A673 (cell line): Measurements from ENCODE around the gene CDK2. TPM values are rescaled to one million over a fixed set of nuclear protein-coding genes. Genes with fewer than 3 reads are reported as not detected.

Experiments used
- BruUV-seq: library from RNA; stranded (reverse); fragments of 400-500 nt; replicated peaks from 2 replicates; lab custom pipeline; 2021; lab: Mats Ljungman, UMichigan
- CTCF ChIA-PET: fragments of 300-600 bp; sonication (Branson Sonifier 250); formaldehyde crosslinking; loops from one replicate; lab custom pipeline; 2022; ENCODE audit warnings: antibody characterized with exemption; lab: Charles Lee
- POLR2A ChIA-PET: fragments of 300-600 bp; sonication (Branson Sonifier 250); formaldehyde crosslinking; loops from one replicate; lab custom pipeline; 2022; ENCODE audit warnings: antibody characterized with exemption; ENCODE audit not compliant: low non-redundant PET; lab: Charles Lee
- DNase-seq: peaks from one replicate; pipeline ENCODE4 v3.0.0-alpha.2; 2015; ENCODE audit warnings: low spot score
- H3K27ac ChIP-seq: fragments of 200-600 bp; sonication (generic); 2 replicates; pipeline ENCODE4 v1.5.1; 2016; ENCODE audit warnings: mixed run types, low read depth, mild to moderate bottlenecking, mixed read lengths, antibody characterized with exemption, low read length; ENCODE audit not compliant: poor library complexity, severe bottlenecking
- H3K27me3 ChIP-seq: fragments of 200-600 bp; sonication (generic); replicated peaks from 2 replicates; pipeline ENCODE4 v1.6.1; 2017; ENCODE audit warnings: mixed run types, low read depth, mild to moderate bottlenecking, mixed read lengths, antibody characterized with exemption, low read length; ENCODE audit not compliant: insufficient read depth, poor library complexity
- H3K36me3 ChIP-seq: fragments of 200-600 bp; sonication (generic); 2 replicates; pipeline ENCODE4 v1.6.1; 2016; ENCODE audit warnings: mixed run types, mild to moderate bottlenecking, mixed read lengths, antibody characterized with exemption, low read length; ENCODE audit not compliant: insufficient read depth, poor library complexity, severe bottlenecking
- H3K4me1 ChIP-seq: fragments of 200-600 bp; sonication (generic); 2 replicates; pipeline ENCODE4 v1.6.1; 2017; ENCODE audit warnings: mixed run types, mild to moderate bottlenecking, mixed read lengths, antibody characterized with exemption, low read length; ENCODE audit not compliant: insufficient read depth, poor library complexity, severe bottlenecking
- H3K4me3 ChIP-seq: fragments of 200-600 bp; sonication (generic); 2 replicates; pipeline ENCODE4 v1.5.1; 2016; ENCODE audit warnings: low read depth, mixed run types, mild to moderate bottlenecking, mixed read lengths, low read length; ENCODE audit not compliant: poor library complexity, severe bottlenecking
- H3K9me3 ChIP-seq: fragments of 200-600 bp; sonication (generic); 2 replicates; pipeline ENCODE4 v1.6.1; 2016; ENCODE audit warnings: mixed run types, low read depth, mild to moderate bottlenecking, mixed read lengths, antibody characterized with exemption, low read length; ENCODE audit not compliant: poor library complexity, severe bottlenecking
- CTCF ChIP-seq: fragments of 300-800, 200-600 bp; sonication (generic); conservative IDR thresholded peaks from 2 replicates; pipeline ENCODE4 v1.5.1; 2017; ENCODE audit warnings: low read depth, mild to moderate bottlenecking, antibody characterized with exemption, low read length, moderate library complexity, mixed read lengths
- EZH2 ChIP-seq: fragments of 200-600 bp; sonication (generic); IDR thresholded peaks from 2 replicates; pipeline ENCODE4 v1.6.1; 2017; ENCODE audit warnings: borderline replicate concordance, low read depth, mild to moderate bottlenecking, mixed read lengths, antibody characterized with exemption, low read length; ENCODE audit not compliant: poor library complexity, severe bottlenecking
- intact Hi-C: fragments of 100-400 bp; cut with micrococcal nuclease; formaldehyde crosslinking; loops from one replicate; pipeline ENCODE4 v1.10.0; 2022; ENCODE audit not compliant: unreplicated experiment
- total RNA-seq: library from RNA; stranded (reverse); gene quantifications from 2 replicates; pipeline ENCODE4 v1.2.3, GENCODE V29; 2021

CDK2 gene
- total RNA-seq, 1 experiment from 2014 or later: 103 TPM

GRCh38 chr12:55925371-55925770, 41.3 kb upstream of the CDK2 start:
- peaks cover 5% of the 10 kb centered on the region for H3K36me3 ChIP-seq
- no TSS peak for BruUV-seq

DNA sequence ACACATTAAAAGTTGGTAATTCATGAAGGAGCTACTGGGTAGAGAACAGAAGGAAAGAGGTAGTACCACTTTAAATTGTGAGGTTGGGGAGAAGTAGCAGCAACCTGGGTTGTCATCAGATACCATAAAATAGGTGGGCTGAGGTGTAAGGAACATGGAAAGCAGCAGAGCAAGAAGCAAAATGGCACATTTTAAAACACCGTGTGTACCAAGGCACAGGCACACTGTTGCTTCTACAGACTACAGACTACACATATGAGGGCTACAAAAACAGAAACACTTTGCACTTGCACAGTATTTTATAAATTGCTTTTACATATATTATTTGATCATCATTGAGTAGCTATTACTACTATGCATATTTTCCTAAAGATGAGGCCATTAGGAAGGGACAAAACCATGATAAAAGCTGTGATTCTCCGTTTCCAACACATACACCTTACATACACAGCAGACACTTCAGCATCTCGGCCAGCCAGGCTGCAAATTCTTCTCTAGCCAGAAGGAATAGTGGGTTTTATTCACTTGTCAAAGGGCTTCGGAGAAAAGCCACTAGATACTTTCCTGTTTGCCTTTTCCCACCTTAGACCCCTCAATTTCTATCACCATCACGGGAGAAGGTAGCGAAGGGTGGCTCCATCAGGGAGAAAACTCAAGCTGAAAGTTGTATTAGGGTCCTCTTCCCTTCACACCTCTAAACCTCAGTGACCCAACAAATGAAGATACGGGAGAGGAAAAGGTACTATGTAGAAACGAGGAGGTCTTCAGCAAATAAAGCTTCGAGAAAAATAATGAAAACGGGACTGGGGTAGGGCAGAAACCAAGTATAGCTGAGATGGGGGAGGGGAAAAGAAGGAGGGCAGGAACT, 40.5 kb upstream of the CDK2 start:
- BruUV-seq: TSS peak; percentile 68
- Histone ChIP-seq H3K27ac (peak overlapping the region; percentile 95), H3K27me3 (no peaks in the 10 kb centered on the region), H3K4me3 (peak overlapping the region; percentile 91), H3K4me1 (peaks cover 26% of the 10 kb centered on the region), H3K9me3 (no peaks in the 10 kb centered on the region), H3K36me3 (peaks cover 5% of the 10 kb centered on the region)
- TF ChIP-seq CTCF: no peak
- TF ChIP-seq EZH2: no peak
- DNase-seq: no peak
- intact Hi-C loops: loop anchor here (2.0 kb wide), 3 partner anchors 95 to 187 kb away; no protein-coding TSS in a partner anchor
- POLR2A ChIA-PET: interaction anchor here (0.7 kb wide), 1 partner anchor 47 kb away, joined by 3 read pairs; the partner anchor contains the start of gene RAB5B
- CTCF ChIA-PET: interaction anchor here (0.6 to 0.7 kb wide), 5 partner anchors 11 to 96 kb away, joined by 3 to 5 read pairs (median 3); no protein-coding TSS in a partner anchor

More at GRCh38 chr12:55925371-55925770, 41.3 kb upstream of the CDK2 start:
- no peaks in the 10 kb centered on the region for H3K27me3 ChIP-seq
- H3K27ac ChIP-seq: peak overlapping the region; percentile 95
- DNase-seq: no peak
- CTCF ChIA-PET: interaction anchor here (0.6 kb wide), 1 partner anchor 60 kb away, joined by 3 read pairs; no protein-coding TSS in a partner anchor
- intact Hi-C loops: no loop called here
- H3K9me3 ChIP-seq: no peaks in the 10 kb centered on the region
- peaks cover 23% of the 10 kb centered on the region for H3K4me1 ChIP-seq
- TF ChIP-seq CTCF: no peak
- no peak for TF ChIP-seq EZH2
- peak overlapping the region; percentile 91 for H3K4me3 ChIP-seq
- POLR2A ChIA-PET: no interaction called here

- intact Hi-C loops: loop anchor here (2.0 kb wide), 3 partner anchors 96 to 188 kb away; no protein-coding TSS in a partner anchor
- POLR2A ChIA-PET: interaction anchor here (0.7 kb wide), 1 partner anchor 47 kb away, joined by 3 read pairs; the partner anchor contains the start of gene RAB5B
Measured at GRCh38 chr12:55926738-55927587, 39.7 kb upstream of the CDK2 start.

More at GRCh38 chr12:55926738-55927587, 39.7 kb upstream of the CDK2 start:
- no peaks in the 10 kb centered on the region for H3K27me3 ChIP-seq
- CTCF ChIA-PET: interaction anchor here (0.6 to 0.7 kb wide), 5 partner anchors 10 to 188 kb away, joined by 3 to 10 read pairs (median 3); no protein-coding TSS in a partner anchor
- peak; percentile 97 for DNase-seq
- TF ChIP-seq CTCF (peak; percentile 96), EZH2 (no peak)
- H3K36me3 ChIP-seq: peaks cover 5% of the 10 kb centered on the region
- peak overlapping the region; percentile 95 for H3K27ac ChIP-seq
- H3K9me3 ChIP-seq: no peaks in the 10 kb centered on the region
- H3K4me1 ChIP-seq: peaks cover 32% of the 10 kb centered on the region
- BruUV-seq: no TSS peak
- peak overlapping the region; percentile 91 for H3K4me3 ChIP-seq
